Mesangial cell (primary cell): ENCODE measurements around the gene IL1RAPL1. TPM values are rescaled to one million over a fixed set of nuclear protein-coding genes. Genes with fewer than 3 reads are reported as not detected.

Experiments
- total RNA-seq: library from RNA; depleted of rRNA; stranded (reverse); fragments of >200 nt; gene quantifications from 2 replicates; pipeline ENCODE4 v1.2.3, GENCODE V29; 2015

The IL1RAPL1 gene
- 0.76 TPM in 1 of 2 replicates, not detected in the other for total RNA-seq

DNA sequence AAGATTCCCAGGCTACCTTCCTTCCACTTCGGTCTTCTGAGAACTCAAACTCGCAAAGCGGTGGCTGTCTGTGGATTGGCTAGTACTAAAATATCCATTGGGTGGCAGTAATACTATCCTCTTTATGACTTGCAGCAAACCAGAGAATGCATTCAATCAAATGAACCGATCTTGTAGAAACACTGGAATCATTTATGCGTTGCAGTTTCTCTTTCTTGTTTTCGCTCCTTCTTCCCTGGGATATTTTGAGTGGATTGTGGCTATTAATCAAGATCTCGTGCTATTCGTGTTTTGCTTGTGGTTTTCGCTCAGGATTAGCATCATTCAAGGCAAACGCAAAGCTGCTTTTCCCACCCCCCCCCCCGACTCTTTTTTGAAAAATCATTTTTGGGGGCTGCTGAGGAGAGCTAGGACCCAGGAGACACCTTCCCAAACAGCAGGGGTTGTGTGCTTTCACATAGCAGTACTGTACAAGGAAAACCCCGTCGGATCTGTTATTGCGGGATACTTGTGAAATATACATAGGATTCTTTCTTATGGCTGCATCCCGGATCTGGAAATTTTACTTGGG is at the start of gene IL1RAPL1:
IL1RAPL1 (plus strand) TSS at position 466 of the 571 bp plus-strand sequence.

